LNCaP clone FGC (cell line): Measurements from ENCODE around the gene FAM222A.

Experiments
- DNase-seq: peaks from one replicate; pipeline ENCODE4 v3.0.0-alpha.2; 2011; ENCODE audit warnings: low read depth
- H3K4me3 ChIP-seq: 2 replicates; pipeline ENCODE4 v1.5.1; 2011; ENCODE audit warnings: mild to moderate bottlenecking, low read depth, low read length, control low read depth
- TF ChIP-seq, protein P1 (sequence below): IDR thresholded peaks from 2 replicates; pipeline ENCODE4 v1.5.1; 2012; ENCODE audit warnings: mild to moderate bottlenecking; ENCODE audit not compliant: control insufficient read depth, insufficient read depth; ENCODE audit errors: extremely low read depth

FAM222A gene

DNA sequence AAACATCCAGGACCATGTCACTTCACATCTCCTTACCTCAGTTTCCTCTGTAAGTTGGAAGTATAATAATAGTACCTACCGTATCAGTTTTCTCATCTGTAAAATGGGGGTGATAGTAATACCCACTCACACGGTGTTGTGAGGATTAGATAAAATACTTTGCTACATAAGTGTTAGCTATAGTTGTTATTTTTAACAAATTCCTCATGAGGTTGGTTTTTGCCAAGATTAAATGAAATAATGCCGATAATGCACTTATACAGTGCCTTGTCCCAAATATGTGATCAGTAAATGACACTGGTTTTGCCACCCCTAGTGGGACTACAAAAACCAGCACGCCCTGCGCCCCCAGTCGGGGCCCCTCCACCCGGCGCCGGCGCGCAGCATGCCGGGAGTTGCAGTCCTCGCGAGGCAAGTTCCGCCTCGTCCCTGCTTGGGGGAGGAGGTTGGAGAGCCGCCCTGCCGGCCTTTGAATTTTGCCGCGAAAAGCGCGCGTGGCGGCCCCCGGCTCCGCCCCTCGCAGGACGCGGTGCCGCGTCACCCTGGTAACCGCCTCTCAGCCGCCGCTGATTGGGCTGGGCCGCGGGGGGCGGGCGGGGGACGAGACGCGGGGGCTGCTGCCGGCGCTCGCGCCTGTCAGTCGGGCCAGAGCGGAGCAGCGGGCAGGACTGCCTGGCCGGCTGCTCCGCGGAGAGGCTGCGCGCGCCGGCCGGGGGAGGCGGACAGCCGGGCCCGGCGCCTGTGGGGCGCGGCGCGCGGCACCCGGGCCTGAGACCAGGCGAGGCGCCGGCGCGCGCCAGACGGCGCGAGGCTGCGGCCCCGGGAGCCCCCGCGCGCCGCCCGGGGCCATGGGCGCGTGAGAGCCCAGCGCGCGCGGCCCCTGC, at the start of gene FAM222A:
Gene FAM222A, plus strand, starts transcription at position 639 of the 884 bp plus-strand sequence. CDS start 30,322 bp downstream, outside the sequence.
- DNase-seq: peak; percentile 79
- peak within 1 kb of the TSS; percentile 50 for H3K4me3 ChIP-seq
- TF ChIP-seq, protein P1, sequence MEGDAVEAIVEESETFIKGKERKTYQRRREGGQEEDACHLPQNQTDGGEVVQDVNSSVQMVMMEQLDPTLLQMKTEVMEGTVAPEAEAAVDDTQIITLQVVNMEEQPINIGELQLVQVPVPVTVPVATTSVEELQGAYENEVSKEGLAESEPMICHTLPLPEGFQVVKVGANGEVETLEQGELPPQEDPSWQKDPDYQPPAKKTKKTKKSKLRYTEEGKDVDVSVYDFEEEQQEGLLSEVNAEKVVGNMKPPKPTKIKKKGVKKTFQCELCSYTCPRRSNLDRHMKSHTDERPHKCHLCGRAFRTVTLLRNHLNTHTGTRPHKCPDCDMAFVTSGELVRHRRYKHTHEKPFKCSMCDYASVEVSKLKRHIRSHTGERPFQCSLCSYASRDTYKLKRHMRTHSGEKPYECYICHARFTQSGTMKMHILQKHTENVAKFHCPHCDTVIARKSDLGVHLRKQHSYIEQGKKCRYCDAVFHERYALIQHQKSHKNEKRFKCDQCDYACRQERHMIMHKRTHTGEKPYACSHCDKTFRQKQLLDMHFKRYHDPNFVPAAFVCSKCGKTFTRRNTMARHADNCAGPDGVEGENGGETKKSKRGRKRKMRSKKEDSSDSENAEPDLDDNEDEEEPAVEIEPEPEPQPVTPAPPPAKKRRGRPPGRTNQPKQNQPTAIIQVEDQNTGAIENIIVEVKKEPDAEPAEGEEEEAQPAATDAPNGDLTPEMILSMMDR: no peak

DNA sequence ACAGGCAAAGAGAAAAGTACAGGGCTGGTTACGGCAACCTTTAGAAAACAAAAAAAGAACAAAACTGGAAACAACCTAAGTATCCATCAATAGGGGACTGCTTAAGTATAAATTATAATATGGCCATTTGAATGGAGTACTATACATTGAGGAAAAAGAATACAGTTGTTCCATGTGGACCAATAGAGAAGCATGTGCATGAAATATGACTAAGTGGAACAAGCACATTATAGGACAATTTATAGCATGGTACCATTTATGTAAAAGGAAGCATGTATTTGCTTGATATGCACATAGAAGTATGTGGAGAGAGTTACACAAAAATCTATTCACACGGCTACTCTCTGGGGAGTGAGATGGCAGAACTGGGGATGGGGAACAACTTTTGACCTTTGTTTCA, 49.2 kb upstream of the FAM222A start:
- TF ChIP-seq, protein P1: no peak
- DNase-seq: no peak
- H3K4me3 ChIP-seq: no peak overlapping the region

DNA sequence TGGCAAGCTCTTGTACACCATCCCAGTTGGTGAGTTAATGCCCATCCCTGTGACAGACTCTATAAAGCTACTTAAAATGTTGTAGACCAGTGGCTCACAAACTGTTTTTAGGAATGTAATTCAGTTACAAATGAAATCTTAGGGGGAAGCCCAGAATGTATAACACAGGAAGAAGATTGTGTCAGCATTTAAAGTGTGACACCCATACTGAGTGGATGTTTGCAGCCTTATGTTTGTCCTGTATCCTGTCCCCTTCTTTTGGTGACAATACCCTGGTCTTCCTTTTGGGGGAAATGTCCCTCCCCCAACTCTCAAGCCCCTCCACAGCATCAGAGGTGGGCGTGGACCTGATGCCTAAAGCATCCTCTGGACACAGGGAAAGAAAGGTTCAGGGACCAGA, 47.6 kb upstream of the FAM222A start:
- TF ChIP-seq, protein P1: no peak
- DNase-seq: no peak
- no peak overlapping the region for H3K4me3 ChIP-seq

DNA sequence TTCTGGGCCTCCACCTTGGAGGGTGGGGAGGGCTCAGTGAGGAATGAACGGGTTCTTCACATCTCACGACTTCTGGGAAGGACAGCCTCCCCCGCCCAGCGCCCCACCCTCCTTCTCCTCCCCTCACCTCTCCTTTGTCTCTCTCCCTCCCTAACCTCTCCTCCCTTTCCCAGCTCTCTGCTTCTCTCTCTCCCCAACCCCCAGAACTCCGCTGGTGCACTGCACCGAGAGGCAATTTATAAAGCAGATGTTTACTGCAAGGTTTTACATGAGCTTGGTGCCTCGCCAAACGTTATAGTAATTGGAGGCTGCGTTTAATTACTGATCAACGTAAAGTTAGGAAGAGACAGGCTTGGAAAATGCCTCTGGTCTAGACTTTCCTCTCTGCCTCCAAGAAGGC, 42.9 kb upstream of the FAM222A start:
- DNase-seq: no peak
- TF ChIP-seq, protein P1: no peak
- H3K4me3 ChIP-seq: no peak overlapping the region

DNA sequence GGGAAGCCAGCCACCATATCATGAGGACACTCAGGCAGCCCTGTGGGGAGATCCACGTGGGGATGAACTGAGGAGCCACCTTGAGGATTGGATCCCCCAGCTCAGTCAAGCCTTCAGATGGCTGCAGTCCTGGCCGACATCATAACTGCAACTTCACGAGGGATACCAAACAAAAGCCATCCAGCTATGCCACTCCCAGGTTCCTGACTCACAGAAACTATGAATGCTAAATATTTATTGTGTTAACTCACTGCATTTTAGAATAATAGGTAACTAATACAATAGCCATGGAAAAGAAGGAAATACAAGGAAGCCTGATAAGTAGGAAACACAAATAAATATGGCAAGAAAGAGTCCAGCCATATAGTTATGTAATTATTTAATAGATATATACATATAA, 42.1 kb upstream of the FAM222A start:
- no peak overlapping the region for H3K4me3 ChIP-seq
- DNase-seq: no peak
- TF ChIP-seq, protein P1: no peak

DNA sequence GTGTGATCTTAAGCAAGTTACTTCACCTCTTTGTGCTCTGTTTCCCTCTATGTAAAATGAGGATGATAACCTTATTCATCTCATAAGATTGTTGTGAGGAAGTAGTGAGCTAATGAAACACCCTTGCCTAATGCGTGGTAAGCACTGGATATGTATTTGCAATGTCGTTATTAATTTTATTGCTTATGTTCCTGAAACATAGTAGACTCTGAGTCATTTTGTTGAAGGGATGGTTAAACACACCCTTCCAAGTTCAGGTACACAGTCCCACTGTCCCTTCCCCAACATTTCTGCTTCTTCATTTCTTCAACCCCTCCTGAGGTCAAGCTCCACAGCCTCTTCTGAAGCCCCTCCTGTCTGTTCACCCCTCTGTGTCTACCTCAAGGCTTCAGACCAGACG, 40.2 kb upstream of the FAM222A start:
- DNase-seq: no peak
- TF ChIP-seq, protein P1: no peak
- H3K4me3 ChIP-seq: no peak overlapping the region
